ENCODE data around the gene WNT10A. TPM values are rescaled to one million over a fixed set of nuclear protein-coding genes. Genes with fewer than 3 reads are reported as not detected.

The WNT10A gene
- polyA plus RNA-seq, 1 of the 3 experiments (the other 2 are of a cell fraction) = 0.02 TPM

GRCh38 chr2:218856167-218856895 lies 24.3 kb upstream of the WNT10A start:
- Histone ChIP-seq H3K27me3 (ENCODE audit: insufficient read depth) (peaks cover 37% of the 10 kb centered on the region), H2AFZ (ENCODE audit: low read depth) (no peak overlapping the region), H3K9ac (no peak overlapping the region), H3K4me3 (ENCODE audit: low read depth in 2 of 2, low read length in 1 of 2) (no peak overlapping the region), H3K9me2 (no peaks in the 10 kb centered on the region), H3K36me3 (replicated peaks in 1 of 2; ENCODE audit: control insufficient read depth in 1 of 2, insufficient read depth in 2 of 2, low read length in 1 of 2) (no peaks in the 10 kb centered on the region), H3F3A (replicated peaks; ENCODE audit: insufficient read depth) (no peaks in the 10 kb centered on the region), H3K79me2 (ENCODE audit: insufficient read depth) (no peaks in the 10 kb centered on the region), H4K20me1 (ENCODE audit: insufficient read depth) (no peaks in the 10 kb centered on the region), H3K9me3 (no peaks in the 10 kb centered on the region), H3K4me2 (peak overlapping the region; percentile 29; the same call in 1 of the 2 replicates), H3K27ac (ENCODE audit: low read depth in 2 of 2, low read length in 1 of 2) (peak overlapping the region in 1 of 2 experiments; percentile 96; a peak in 2 of 4 replicates), H3K4me1 (ENCODE audit: control insufficient read depth in 1 of 2, insufficient read depth in 2 of 2, low read depth in 1 of 2, low read length in 1 of 2) (peaks cover 11 to 67% of the 10 kb centered on the region in 2 experiments; a peak in 2 of 4 replicates)
- peak; percentile 76 for DNase-seq
- ChIA-PET POLR2A (interaction anchor here (0.6 to 1.7 kb wide), 6 partner anchors 11 to 316 kb away, joined by 3 to 6 read pairs (median 4); partner anchors contain the start of gene CDK5R2), CTCF (interaction anchor here (1.0 to 16.1 kb wide), 12 partner anchors 9 to 301 kb away, joined by 3 to 249 read pairs (median 4); partner anchors contain the start of genes CDK5R2 and WNT10A)
- 40% methylated on average over 12 of the region's 12 CpGs for WGBS (ENCODE audit: low lambda C conversion rate)
- peak; percentile 83 for TF ChIP-seq CHD2 (IDR thresholded peaks at IDR 0.05; ENCODE audit: low read length, partially characterized antibody)
- no peak for TF ChIP-seq MEF2A (IDR thresholded peaks at IDR 0.05; ENCODE audit: borderline replicate concordance, low read depth)
- TF ChIP-seq GATA2 (CRISPR knock-in tag; IDR thresholded peaks at IDR 0.05) = peak; percentile 92
- TF ChIP-seq TCF12 (IDR thresholded peaks at IDR 0.05) = 0 out of 2 replicates have a peak, but pooled peaks have one; percentile 11
- TF ChIP-seq EP300 (IDR thresholded peaks at IDR 0.05; ENCODE audit: borderline replicate concordance in 1 of 2, low read depth in 1 of 2, low read length in 1 of 2) = peak in 1 of 2 experiments; percentile 79; a peak in 2 of 4 replicates
- TF ChIP-seq RCOR1 (IDR thresholded peaks at IDR 0.05; ENCODE audit: low read length) = peak; percentile 74
- TF ChIP-seq CTCF (IDR thresholded peaks at IDR 0.05) = no peak
- TF ChIP-seq YY1 (IDR thresholded peaks at IDR 0.05; ENCODE audit: low read depth) = no peak
- TF ChIP-seq TAF1 (IDR thresholded peaks at IDR 0.05; ENCODE audit: borderline replicate concordance, low read depth, low read length) = no peak

- no peak overlapping the region for H3K4me2 ChIP-seq
- TF ChIP-seq RFX5 (IDR thresholded peaks at IDR 0.05; ENCODE audit: low read length) = no peak
- no peak for TF ChIP-seq YY1 (IDR thresholded peaks at IDR 0.05; ENCODE audit: low read depth)
- no peak for TF ChIP-seq CHD2 (IDR thresholded peaks at IDR 0.05; ENCODE audit: low read length, partially characterized antibody)
- TF ChIP-seq IRF3 (IDR thresholded peaks at IDR 0.05; ENCODE audit: low read depth, low read length) = no peak
- H3K9me2 ChIP-seq = no peaks in the 10 kb centered on the region
- 75% methylated on average over 1 of the region's 1 CpG for WGBS (ENCODE audit: low lambda C conversion rate)
- DNase-seq = no peak
- H3K9me3 ChIP-seq = no peaks in the 10 kb centered on the region
- H3K4me1 ChIP-seq (ENCODE audit: control insufficient read depth in 1 of 2, insufficient read depth in 2 of 2, low read depth in 1 of 2, low read length in 1 of 2) = peaks cover 11 to 72% of the 10 kb centered on the region in 2 experiments; a peak in 2 of 4 replicates
- CTCF ChIA-PET = interaction anchor here (1.0 to 16.1 kb wide), 7 partner anchors 9 to 173 kb away, joined by 3 to 249 read pairs (median 5); partner anchors contain the start of genes CDK5R2 and WNT10A
- H3K36me3 ChIP-seq (replicated peaks in 1 of 2; ENCODE audit: control insufficient read depth in 1 of 2, insufficient read depth in 2 of 2, low read length in 1 of 2) = no peaks in the 10 kb centered on the region
- H3K9ac ChIP-seq = no peak overlapping the region
- peaks cover 43% of the 10 kb centered on the region for H3K27me3 ChIP-seq (ENCODE audit: insufficient read depth)
- no peaks in the 10 kb centered on the region for H4K20me1 ChIP-seq (ENCODE audit: insufficient read depth)
- no peaks in the 10 kb centered on the region for H3K79me2 ChIP-seq (ENCODE audit: insufficient read depth)
- POLR2A ChIA-PET = interaction anchor here (0.6 to 1.7 kb wide), 3 partner anchors 11 to 102 kb away, joined by 3 to 4 read pairs (median 3); partner anchors contain the start of gene CDK5R2
- no peaks in the 10 kb centered on the region for H3F3A ChIP-seq (replicated peaks; ENCODE audit: insufficient read depth)
- H2AFZ ChIP-seq (ENCODE audit: low read depth) = no peak overlapping the region
- peak overlapping the region in 1 of 2 experiments; percentile 96; a peak in 2 of 4 replicates for H3K27ac ChIP-seq (ENCODE audit: low read depth in 2 of 2, low read length in 1 of 2)
- no peak overlapping the region for H3K4me3 ChIP-seq (ENCODE audit: low read depth in 2 of 2, low read length in 1 of 2)
Observed at GRCh38 chr2:218856896-218857243, 23.8 kb upstream of the WNT10A start.

Measured in SK-N-SH (cell line).